Loucy (cell line): ENCODE measurements around the gene TBX10.

Experiments used
- H2AFZ ChIP-seq: fragments of 200-600 bp; sonication (generic); 2 replicates; pipeline ENCODE4 v1.6.0; 2016; ENCODE audit warnings: antibody characterized with exemption, mild to moderate bottlenecking, low read length, moderate library complexity
- H3F3A ChIP-seq: fragments of 200-600 bp; 2 replicates; pipeline ENCODE4 v1.6.0; 2016; ENCODE audit warnings: antibody characterized with exemption, low read depth, mild to moderate bottlenecking
- H3K27me3 ChIP-seq: fragments of 200-600 bp; sonication (generic); 2 replicates; pipeline ENCODE4 v1.6.1; 2014; ENCODE audit warnings: low read length, mild to moderate bottlenecking; ENCODE audit not compliant: insufficient read depth, poor library complexity, severe bottlenecking
- H3K36me3 ChIP-seq: fragments of 200-600 bp; sonication (generic); 2 replicates; pipeline ENCODE4 v1.6.1; 2016; ENCODE audit warnings: low read length; ENCODE audit not compliant: insufficient read depth
- H3K4me1 ChIP-seq: fragments of 200-600 bp; sonication (generic); 2 replicates; pipeline ENCODE4 v1.5.1; 2014; ENCODE audit warnings: low read length, mild to moderate bottlenecking; ENCODE audit not compliant: insufficient read depth, poor library complexity, severe bottlenecking
- H3K4me2 ChIP-seq: fragments of 200-600 bp; sonication (generic); 2 replicates; pipeline ENCODE4 v1.6.0; 2014; ENCODE audit warnings: antibody characterized with exemption, low read length, low read depth, mild to moderate bottlenecking; ENCODE audit not compliant: poor library complexity, severe bottlenecking
- H3K4me3 ChIP-seq: fragments of 200-600 bp; sonication (generic); 2 replicates; pipeline ENCODE4 v1.5.1; 2014; ENCODE audit warnings: low read length, mild to moderate bottlenecking, mixed read lengths; ENCODE audit not compliant: poor library complexity, severe bottlenecking
- H3K79me2 ChIP-seq: fragments of 200-600 bp; sonication (generic); 2 replicates; pipeline ENCODE4 v1.6.1; 2014; ENCODE audit warnings: low read length; ENCODE audit not compliant: insufficient read depth
- H3K9ac ChIP-seq: fragments of 200-600 bp; sonication (generic); 2 replicates; pipeline ENCODE4 v1.6.0; 2014; ENCODE audit warnings: mild to moderate bottlenecking, low read depth, low read length, moderate library complexity; ENCODE audit not compliant: poor library complexity, severe bottlenecking
- H3K9me2 ChIP-seq: fragments of 200-600 bp; sonication (generic); replicated peaks from 2 replicates; pipeline ENCODE4 v1.6.1; 2016; ENCODE audit warnings: low read depth, low read length, mixed read lengths
- H3K9me3 ChIP-seq: fragments of 200-600 bp; sonication (generic); 2 replicates; pipeline ENCODE4 v1.6.1; 2014; ENCODE audit warnings: mild to moderate bottlenecking, antibody characterized with exemption, low read length, low read depth; ENCODE audit not compliant: insufficient read depth
- H4K20me1 ChIP-seq: fragments of 200-600 bp; sonication (generic); 2 replicates; pipeline ENCODE4 v1.6.0; 2014; ENCODE audit warnings: antibody characterized with exemption, low read length, mild to moderate bottlenecking; ENCODE audit not compliant: insufficient read depth, poor library complexity, severe bottlenecking
- EZH2phosphoT487 ChIP-seq: fragments of 200-600 bp; IDR thresholded peaks from 2 replicates; pipeline ENCODE4 v1.6.1; 2018; ENCODE audit warnings: antibody characterized with exemption, mild to moderate bottlenecking, moderate library complexity, borderline replicate concordance
- TF ChIP-seq, protein P1 (sequence below): fragments of 200-600 bp; sonication (generic); conservative IDR thresholded peaks from 2 replicates; pipeline ENCODE4 v1.5.1; 2014; ENCODE audit warnings: mild to moderate bottlenecking, antibody characterized with exemption, low read length

The TBX10 gene

DNA sequence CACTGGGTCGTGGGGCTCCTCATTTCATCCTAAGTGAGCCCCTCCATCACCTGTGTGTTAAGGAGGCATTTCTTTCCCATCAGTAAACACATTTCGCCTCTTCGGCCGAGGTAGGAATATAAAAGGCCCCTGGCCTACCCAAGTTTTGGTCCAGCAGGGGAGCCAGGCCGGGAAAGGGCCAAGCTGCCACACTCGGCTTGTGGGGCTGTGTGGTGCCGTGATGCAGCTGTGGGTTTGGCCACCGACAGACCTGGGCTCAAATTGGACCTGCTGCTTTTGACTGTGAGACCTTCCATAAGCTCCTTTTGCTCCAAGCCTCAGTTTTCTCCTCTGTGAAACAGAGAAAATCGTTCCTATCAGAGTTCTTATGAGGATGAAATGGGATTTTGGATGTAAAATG lies 32.1 kb downstream of the TBX10 start:
- Histone ChIP-seq H3K4me2 (peak overlapping the region; percentile 87), H3K4me3 (peak overlapping the region; percentile 95), H3K79me2 (peaks cover 28% of the 10 kb centered on the region), H3K27me3 (no peaks in the 10 kb centered on the region), H3K9me3 (peaks cover 3% of the 10 kb centered on the region; the same call in 1 of the 2 replicates), H3K9ac (peak overlapping the region; percentile 86), H3F3A (no peaks in the 10 kb centered on the region), H3K4me1 (peaks cover 46% of the 10 kb centered on the region), H4K20me1 (no peaks in the 10 kb centered on the region), H3K36me3 (peaks cover 7% of the 10 kb centered on the region; the same call in 1 of the 2 replicates), H3K9me2 (no peaks in the 10 kb centered on the region), H2AFZ (no peak overlapping the region)
- TF ChIP-seq EZH2phosphoT487: no peak

DNA sequence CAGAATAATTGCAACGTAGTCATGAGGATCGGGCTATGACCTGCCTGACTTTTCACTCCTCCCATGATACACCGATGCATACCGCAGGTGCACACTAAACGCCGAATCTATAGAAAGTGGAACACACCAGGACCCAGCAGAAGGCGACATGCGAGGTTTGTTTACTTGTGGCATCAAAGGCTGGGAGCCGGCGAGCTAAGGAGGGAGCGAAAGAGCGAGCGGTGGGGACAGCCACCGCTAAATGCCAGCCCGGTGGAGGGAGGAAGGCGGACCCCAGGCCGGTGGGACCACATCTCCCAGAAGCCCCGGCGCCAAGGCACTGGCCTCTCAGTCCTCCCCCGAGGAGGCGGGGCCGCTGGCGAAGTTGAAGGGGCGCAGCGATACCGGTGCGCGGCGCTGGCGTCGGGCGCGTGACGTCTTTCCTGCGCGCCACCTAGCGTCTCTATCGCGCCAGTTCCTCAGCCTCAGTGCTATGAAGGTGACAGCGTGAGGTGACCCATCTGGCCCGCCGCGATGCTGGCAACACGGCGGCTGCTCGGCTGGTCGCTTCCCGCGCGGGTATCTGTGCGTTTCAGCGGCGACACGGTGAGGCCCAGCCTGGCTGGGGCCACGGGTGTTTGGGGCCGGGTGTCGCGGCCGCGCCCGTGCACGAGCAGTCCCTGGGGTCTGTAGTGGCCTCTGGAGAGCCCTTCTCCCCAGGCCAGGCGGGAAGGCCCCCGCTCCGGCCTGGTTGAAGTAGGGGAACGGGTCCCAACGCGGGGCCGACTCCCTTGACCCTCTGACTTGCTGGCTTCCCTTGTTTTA lies 32.9 kb downstream of the TBX10 start, which contains the start of gene NDUFV1:
TSS of gene NDUFV1 (plus strand) at position 445 of the 804 bp plus-strand sequence. CDS start at position 514, 69 bp downstream.
- TF ChIP-seq, protein P1, sequence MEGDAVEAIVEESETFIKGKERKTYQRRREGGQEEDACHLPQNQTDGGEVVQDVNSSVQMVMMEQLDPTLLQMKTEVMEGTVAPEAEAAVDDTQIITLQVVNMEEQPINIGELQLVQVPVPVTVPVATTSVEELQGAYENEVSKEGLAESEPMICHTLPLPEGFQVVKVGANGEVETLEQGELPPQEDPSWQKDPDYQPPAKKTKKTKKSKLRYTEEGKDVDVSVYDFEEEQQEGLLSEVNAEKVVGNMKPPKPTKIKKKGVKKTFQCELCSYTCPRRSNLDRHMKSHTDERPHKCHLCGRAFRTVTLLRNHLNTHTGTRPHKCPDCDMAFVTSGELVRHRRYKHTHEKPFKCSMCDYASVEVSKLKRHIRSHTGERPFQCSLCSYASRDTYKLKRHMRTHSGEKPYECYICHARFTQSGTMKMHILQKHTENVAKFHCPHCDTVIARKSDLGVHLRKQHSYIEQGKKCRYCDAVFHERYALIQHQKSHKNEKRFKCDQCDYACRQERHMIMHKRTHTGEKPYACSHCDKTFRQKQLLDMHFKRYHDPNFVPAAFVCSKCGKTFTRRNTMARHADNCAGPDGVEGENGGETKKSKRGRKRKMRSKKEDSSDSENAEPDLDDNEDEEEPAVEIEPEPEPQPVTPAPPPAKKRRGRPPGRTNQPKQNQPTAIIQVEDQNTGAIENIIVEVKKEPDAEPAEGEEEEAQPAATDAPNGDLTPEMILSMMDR: peak; percentile 36
- no peak for TF ChIP-seq EZH2phosphoT487
- Histone ChIP-seq H3K4me3 (peak within 1 kb of the TSS; percentile 95), H3K9me2 (no peaks in the 10 kb centered on the region), H3K9ac (peak within 1 kb of the TSS; percentile 86), H3K4me2 (peak within 1 kb of the TSS; percentile 87), H3K9me3 (peaks cover 5% of the 10 kb centered on the region; the same call in 1 of the 2 replicates), H3K4me1 (peaks cover 54% of the 10 kb centered on the region), H2AFZ (no peak within 1 kb of the TSS), H3K27me3 (no peaks in the 10 kb centered on the region), H3F3A (peaks cover 2% of the 10 kb centered on the region; the same call in 1 of the 2 replicates), H3K36me3 (peaks cover 2% of the 10 kb centered on the region; the same call in 1 of the 2 replicates), H3K79me2 (peaks cover 28% of the 10 kb centered on the region), H4K20me1 (no peaks in the 10 kb centered on the region)

DNA sequence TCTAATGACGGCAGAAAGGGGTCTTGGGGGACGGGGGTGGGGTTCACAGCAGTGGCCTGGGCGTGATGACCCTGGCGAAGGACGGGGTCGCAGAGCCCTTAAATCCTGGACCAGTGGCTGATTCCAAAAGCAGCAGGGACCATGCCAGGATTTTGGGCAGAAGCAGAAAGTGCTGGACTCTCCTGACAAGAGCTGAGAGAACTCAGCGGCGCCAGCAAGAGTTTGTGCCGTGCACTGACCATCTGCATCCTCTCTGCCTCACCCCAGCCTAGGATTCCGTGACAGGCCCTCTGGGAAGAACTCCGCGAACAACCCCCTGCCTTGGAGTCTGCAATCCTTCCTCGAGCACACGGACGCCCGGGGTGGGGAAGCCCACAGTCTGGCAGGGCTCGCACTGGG lies 33.5 kb downstream of the TBX10 start:
- H3F3A ChIP-seq: peaks cover 8% of the 10 kb centered on the region
- peaks cover 28% of the 10 kb centered on the region for H3K79me2 ChIP-seq
- H4K20me1 ChIP-seq: no peaks in the 10 kb centered on the region
- H3K9me2 ChIP-seq: no peaks in the 10 kb centered on the region
- H3K4me3 ChIP-seq: peak overlapping the region; percentile 95
- H3K9ac ChIP-seq: peak overlapping the region; percentile 77
- peak overlapping the region; percentile 87 for H3K4me2 ChIP-seq
- no peak overlapping the region for H2AFZ ChIP-seq
- peaks cover 5% of the 10 kb centered on the region; the same call in 1 of the 2 replicates for H3K9me3 ChIP-seq
- H3K36me3 ChIP-seq: peaks cover 2% of the 10 kb centered on the region; the same call in 1 of the 2 replicates
- no peak for TF ChIP-seq EZH2phosphoT487
- TF ChIP-seq, protein P1: no peak; the same call in 1 of the 2 replicates
- H3K27me3 ChIP-seq: no peaks in the 10 kb centered on the region
- peaks cover 60% of the 10 kb centered on the region for H3K4me1 ChIP-seq
